Bronchial epithelial cell (primary cell): ENCODE results near the gene ADGRV1. TPM values are rescaled to one million over a fixed set of nuclear protein-coding genes. Genes with fewer than 3 reads are reported as not detected.

Experiments
- DNase-seq: peaks from one replicate; pipeline ENCODE4 v3.0.0-alpha.2; 2010; ENCODE audit warnings: low read depth
- FAIRE-seq: peaks from 2 replicates; lab custom pipeline; 2011; peaks lifted over from hg19 to GRCh38; lab: Jason Lieb, UNC
- H3K27me3 ChIP-seq: 2 replicates; pipeline ENCODE4 v1.5.1; 2011; ENCODE audit warnings: low read length; ENCODE audit not compliant: control insufficient read depth, insufficient read depth
- H3K36me3 ChIP-seq: 2 replicates; pipeline ENCODE4 v1.5.1; 2011; ENCODE audit warnings: low read length; ENCODE audit not compliant: control insufficient read depth, insufficient read depth
- H3K4me3 ChIP-seq: 2 replicates; pipeline ENCODE4 v1.5.1; 2011; ENCODE audit warnings: mild to moderate bottlenecking, low read depth, low read length, control low read depth
- CTCF ChIP-seq: IDR thresholded peaks from 2 replicates; pipeline ENCODE4 v1.5.1; 2011; ENCODE audit warnings: mild to moderate bottlenecking, moderate library complexity, low read length, control low read depth, inconsistent platforms; ENCODE audit not compliant: insufficient read depth, severe bottlenecking
- total RNA-seq: library from RNA; depleted of rRNA; stranded (reverse); fragments of >200 nt; gene quantifications from 2 replicates; pipeline ENCODE4 v1.2.1, GENCODE V29; 2014

The ADGRV1 gene
- total RNA-seq, 1 donor from 2014 or later: 1.6 TPM

- no peak for DNase-seq
- no peaks in the 10 kb centered on the region for H3K36me3 ChIP-seq
- H3K27me3 ChIP-seq: peaks cover 5% of the 10 kb centered on the region
- H3K4me3 ChIP-seq: no peak overlapping the region
- no peak for FAIRE-seq
- TF ChIP-seq CTCF: no peak
These were observed 23.7 kb upstream of the ADGRV1 start for GRCh38 chr5:90534922-90535321.

GRCh38 chr5:90542827-90543519, 15.6 kb upstream of the ADGRV1 start:
- Histone ChIP-seq H3K36me3 (no peaks in the 10 kb centered on the region), H3K27me3 (no peaks in the 10 kb centered on the region), H3K4me3 (no peak overlapping the region)
- TF ChIP-seq CTCF: no peak
- DNase-seq (no peak), FAIRE-seq (no peak)

- DNase-seq: no peak
- no peak for TF ChIP-seq CTCF
- peaks cover 2% of the 10 kb centered on the region for H3K27me3 ChIP-seq
- no peak overlapping the region for H3K4me3 ChIP-seq
- no peaks in the 10 kb centered on the region for H3K36me3 ChIP-seq
- FAIRE-seq: no peak
These were observed 13.1 kb upstream of the ADGRV1 start for GRCh38 chr5:90545511-90545910.

- H3K27me3 ChIP-seq: peaks cover 2% of the 10 kb centered on the region
- no peak overlapping the region for H3K4me3 ChIP-seq
- no peak for TF ChIP-seq CTCF
- FAIRE-seq (no peak), DNase-seq (no peak)
- H3K36me3 ChIP-seq: no peaks in the 10 kb centered on the region
These were observed 12.3 kb upstream of the ADGRV1 start for GRCh38 chr5:90546216-90546837.

- TF ChIP-seq CTCF: no peak
- FAIRE-seq: no peak
- Histone ChIP-seq H3K27me3 (peaks cover 2% of the 10 kb centered on the region), H3K4me3 (no peak overlapping the region), H3K36me3 (no peaks in the 10 kb centered on the region)
- no peak for DNase-seq
These were observed 11.5 kb upstream of the ADGRV1 start for GRCh38 chr5:90547072-90547536.
